ENCODE data around the gene FARS2.

FARS2 gene

DNA sequence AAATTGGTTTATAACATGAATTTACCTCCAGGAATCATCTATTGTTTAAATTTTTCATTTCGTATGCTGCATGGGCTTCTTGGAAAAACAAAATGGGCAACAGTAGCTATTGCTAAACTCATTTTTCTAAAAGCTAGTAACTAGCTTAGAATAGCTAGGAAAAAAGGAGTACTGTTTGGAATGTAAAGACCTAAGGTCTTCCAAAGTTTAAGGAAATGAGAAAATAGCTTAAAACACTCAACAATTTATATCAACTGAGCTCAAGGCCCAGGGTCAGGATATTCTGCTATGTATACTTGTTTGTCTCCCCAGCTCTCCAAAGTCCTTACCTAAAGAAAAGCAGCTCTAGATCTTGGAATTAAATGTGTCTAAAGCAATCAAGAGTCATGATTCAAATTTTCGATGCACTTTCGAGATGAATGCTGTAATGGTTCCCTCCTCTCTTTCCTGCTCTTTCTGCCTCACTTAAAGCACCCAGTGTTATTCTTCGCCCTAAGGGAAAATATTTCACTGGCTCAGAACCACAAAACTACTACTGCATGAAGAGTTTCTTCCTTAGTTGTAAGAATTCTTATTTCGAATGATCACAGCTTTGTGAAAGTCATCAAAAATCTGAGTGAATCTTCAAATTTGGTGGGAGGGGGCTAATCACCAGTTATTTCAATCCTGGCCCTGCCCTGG, 42.2 kb upstream of the FARS2 start:
- TF ChIP-seq, protein P1, sequence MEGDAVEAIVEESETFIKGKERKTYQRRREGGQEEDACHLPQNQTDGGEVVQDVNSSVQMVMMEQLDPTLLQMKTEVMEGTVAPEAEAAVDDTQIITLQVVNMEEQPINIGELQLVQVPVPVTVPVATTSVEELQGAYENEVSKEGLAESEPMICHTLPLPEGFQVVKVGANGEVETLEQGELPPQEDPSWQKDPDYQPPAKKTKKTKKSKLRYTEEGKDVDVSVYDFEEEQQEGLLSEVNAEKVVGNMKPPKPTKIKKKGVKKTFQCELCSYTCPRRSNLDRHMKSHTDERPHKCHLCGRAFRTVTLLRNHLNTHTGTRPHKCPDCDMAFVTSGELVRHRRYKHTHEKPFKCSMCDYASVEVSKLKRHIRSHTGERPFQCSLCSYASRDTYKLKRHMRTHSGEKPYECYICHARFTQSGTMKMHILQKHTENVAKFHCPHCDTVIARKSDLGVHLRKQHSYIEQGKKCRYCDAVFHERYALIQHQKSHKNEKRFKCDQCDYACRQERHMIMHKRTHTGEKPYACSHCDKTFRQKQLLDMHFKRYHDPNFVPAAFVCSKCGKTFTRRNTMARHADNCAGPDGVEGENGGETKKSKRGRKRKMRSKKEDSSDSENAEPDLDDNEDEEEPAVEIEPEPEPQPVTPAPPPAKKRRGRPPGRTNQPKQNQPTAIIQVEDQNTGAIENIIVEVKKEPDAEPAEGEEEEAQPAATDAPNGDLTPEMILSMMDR (IDR thresholded peaks at IDR 0.05; ENCODE audit: low read depth, low read length, missing control alignments), result no peak
- no peak for DNase-seq (ENCODE audit: low read depth)
- H3K4me3 ChIP-seq (ENCODE audit: low read depth, low read length), result no peak overlapping the region

DNA sequence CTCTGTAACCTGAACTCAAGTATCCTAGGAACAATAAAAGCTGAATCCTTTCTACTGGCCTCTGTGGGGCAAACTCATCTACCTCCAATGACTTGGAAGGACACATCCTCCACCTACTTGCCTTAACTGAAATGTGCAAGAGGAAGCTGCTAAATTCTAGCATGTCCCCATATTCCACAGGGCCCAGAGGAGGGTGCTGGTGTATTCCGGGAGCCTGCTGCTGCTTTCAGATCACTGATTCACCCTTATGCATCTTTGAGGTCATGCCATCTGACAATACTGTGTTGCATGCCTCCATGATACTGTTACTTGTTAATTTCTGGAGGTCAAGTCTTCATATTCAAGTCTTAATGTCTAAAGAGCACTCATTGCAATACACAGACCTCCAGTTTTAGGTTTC, 40.9 kb upstream of the FARS2 start:
- no peak for DNase-seq (ENCODE audit: low read depth)
- TF ChIP-seq, protein P1 (IDR thresholded peaks at IDR 0.05; ENCODE audit: low read depth, low read length, missing control alignments), result no peak
- H3K4me3 ChIP-seq (ENCODE audit: low read depth, low read length), result no peak overlapping the region

DNA sequence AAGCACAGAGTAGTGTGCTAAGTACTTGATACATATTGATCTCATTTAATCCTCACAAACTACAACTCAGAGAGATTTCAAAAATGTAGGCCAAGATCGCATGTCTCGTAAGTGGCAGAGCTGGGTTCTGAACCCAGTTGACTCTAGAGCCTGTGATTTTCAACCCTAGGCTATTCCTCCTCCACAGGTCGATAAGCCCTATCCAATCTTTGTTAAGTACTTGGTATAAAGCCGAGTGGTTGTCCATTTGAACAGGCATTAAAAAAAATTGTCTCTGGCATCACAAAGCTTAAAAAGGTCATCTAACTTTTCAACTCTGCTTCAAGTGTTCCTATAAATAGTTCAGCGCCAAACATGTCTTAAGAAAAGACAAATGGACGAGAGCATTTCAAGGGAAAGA, 38.0 kb upstream of the FARS2 start:
- no peak for DNase-seq (ENCODE audit: low read depth)
- TF ChIP-seq, protein P1 (IDR thresholded peaks at IDR 0.05; ENCODE audit: low read depth, low read length, missing control alignments), result no peak
- H3K4me3 ChIP-seq (ENCODE audit: low read depth, low read length), result no peak overlapping the region

DNA sequence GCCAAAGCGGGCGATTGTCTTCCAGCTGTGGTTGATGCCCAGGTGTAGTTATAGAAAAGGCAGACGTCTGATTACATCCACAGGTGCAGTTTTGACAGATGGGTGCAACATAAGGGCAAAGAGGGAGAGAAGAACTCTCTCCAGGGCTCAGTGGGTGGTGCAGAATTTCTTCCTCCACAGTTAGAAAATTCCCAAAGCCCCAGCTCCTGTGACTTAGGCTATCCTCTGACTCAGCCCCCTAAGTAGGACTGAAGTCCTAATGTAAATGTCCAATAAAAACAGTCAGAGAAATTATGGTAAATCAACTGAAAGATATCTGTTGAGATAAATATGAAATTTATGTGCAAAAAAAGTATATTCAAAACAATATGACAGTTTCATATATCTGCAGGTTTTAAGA, 32.0 kb upstream of the FARS2 start:
- no peak overlapping the region for H3K4me3 ChIP-seq (ENCODE audit: low read depth, low read length)
- TF ChIP-seq, protein P1 (IDR thresholded peaks at IDR 0.05; ENCODE audit: low read depth, low read length, missing control alignments), result no peak

DNA sequence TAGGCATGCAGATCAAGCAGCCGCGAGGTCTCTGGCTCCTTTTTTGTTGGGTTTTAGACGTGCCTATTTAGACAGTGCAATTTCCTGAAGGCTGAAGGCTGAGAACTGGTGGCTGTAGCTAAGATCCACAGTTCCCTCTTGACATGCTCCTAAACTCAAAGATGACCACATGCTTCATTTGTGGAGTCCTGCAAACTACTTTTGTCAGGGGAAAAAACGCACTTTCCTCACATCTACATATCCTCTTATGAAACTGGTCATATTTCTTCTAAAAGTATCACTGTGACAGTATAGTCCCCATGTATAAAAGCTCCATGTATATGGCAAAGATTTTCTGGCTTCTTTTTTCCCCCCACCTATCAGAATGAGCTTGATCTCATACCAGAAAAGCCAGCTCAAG, 31.2 kb upstream of the FARS2 start:
- no peak overlapping the region for H3K4me3 ChIP-seq (ENCODE audit: low read depth, low read length)
- DNase-seq (ENCODE audit: low read depth), result no peak
- TF ChIP-seq, protein P1 (IDR thresholded peaks at IDR 0.05; ENCODE audit: low read depth, low read length, missing control alignments), result no peak

More for the DNA sequence above, 32.0 kb upstream of the FARS2 start:
- no peak for DNase-seq (ENCODE audit: low read depth)

DNA sequence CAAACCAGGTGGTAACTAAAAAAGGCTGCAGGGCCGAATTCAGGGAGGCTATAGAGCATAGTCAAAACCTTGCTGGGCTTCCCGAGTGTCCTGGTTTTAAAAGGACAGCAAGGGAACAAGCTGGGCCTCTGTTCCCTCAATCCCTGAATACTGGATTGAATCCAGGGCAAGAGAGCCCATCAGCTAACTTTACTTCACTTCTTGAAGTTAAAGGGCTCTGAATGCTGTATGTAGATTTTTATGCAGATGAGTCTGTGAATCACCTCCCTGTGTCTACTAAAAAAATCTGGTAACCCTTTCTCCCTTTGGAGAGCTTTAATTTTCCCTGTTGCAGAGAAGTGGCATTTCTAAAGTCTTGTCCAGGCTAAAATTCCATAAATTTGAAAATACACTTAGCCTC, 30.0 kb upstream of the FARS2 start:
- TF ChIP-seq, protein P1 (IDR thresholded peaks at IDR 0.05; ENCODE audit: low read depth, low read length, missing control alignments), result no peak
- H3K4me3 ChIP-seq (ENCODE audit: low read depth, low read length), result no peak overlapping the region
- DNase-seq (ENCODE audit: low read depth), result no peak

DNA sequence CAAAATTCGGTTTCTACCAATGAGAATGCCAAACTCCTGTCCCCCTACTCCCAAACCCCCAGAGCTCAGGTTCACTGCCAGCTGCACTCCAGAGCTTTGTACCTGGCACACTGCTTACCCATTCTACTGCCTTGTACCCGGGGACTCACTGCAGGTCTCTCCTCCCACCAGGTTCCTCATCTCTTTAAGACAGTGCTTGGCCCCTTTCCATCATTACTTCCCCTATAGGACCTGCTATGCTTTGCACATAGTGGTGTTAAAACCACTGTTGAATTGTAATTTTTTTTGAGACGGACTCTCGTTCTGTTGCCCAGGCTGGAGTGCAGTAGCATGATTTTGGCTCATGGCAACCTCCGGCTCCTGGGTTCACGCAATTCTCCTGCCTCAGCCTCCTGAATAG, 26.4 kb upstream of the FARS2 start:
- no peak overlapping the region for H3K4me3 ChIP-seq (ENCODE audit: low read depth, low read length)
- TF ChIP-seq, protein P1 (IDR thresholded peaks at IDR 0.05; ENCODE audit: low read depth, low read length, missing control alignments), result no peak
- no peak for DNase-seq (ENCODE audit: low read depth)

All from GM12864 (cell line).